Left lung (tissue), 10 donors: ENCODE data around the gene NTRK2. TPM values are rescaled to one million over a fixed set of nuclear protein-coding genes. Genes with fewer than 3 reads are reported as not detected.

Experiments used
- ATAC-seq: fragments of 200-7000 bp; cut with Tn5 transposase; one replicate; pipeline ENCODE4 v1.9.1; 2020; ENCODE audit warnings: moderate library complexity
- DNase-seq, 4 donors: peaks; one replicate each; pipeline ENCODE4 v3.0.0-alpha.2; 2013 to 2020
- H3K27ac ChIP-seq, 2 donors: fragments of 200-600 bp; sonication (generic) in 1 of 2; one replicate each; pipeline versions ENCODE4 v1.5.0 to v1.8.0; 2020 to 2021
- H3K27me3 ChIP-seq, 2 donors: fragments of 200-600 bp; sonication (generic) in 1 of 2; one replicate each; pipeline versions ENCODE4 v1.5.0 to v1.8.0; 2020 to 2021
- H3K36me3 ChIP-seq, 2 donors: fragments of 200-600 bp; sonication (generic) in 1 of 2; one replicate each; pipeline versions ENCODE4 v1.5.0 to v1.8.0; 2020 to 2021
- H3K4me1 ChIP-seq, 2 donors: fragments of 200-600 bp; one replicate each; pipeline ENCODE4 v1.8.0; 2021
- H3K4me3 ChIP-seq, 2 donors: fragments of 200-600 bp; sonication (generic) in 1 of 2; one replicate each; pipeline versions ENCODE4 v1.5.0 to v1.8.0; 2020 to 2021; ENCODE audit warnings: mild to moderate bottlenecking in 1 of 2
- H3K9me3 ChIP-seq, 2 donors: fragments of 200-600 bp; sonication (generic) in 1 of 2; one replicate each; pipeline versions ENCODE4 v1.5.0 to v1.8.0; 2020 to 2021
- CTCF ChIP-seq, 2 donors: fragments of 200-600 bp; sonication (generic) in 1 of 2; IDR thresholded peaks; one replicate each; pipeline versions ENCODE4 v1.5.0 to v1.8.0; 2021; ENCODE audit warnings: antibody characterized with exemption in 2 of 2
- intact Hi-C, 2 donors: fragments of 100-400 bp; cut with DNase I; formaldehyde crosslinking; loops; one replicate each; pipeline versions ENCODE4 v1.11.2 to v1.14.2; 2022
- polyA plus RNA-seq, 6 donors: library from polyadenylated mRNA; unstranded; fragments of 120-200 nt; gene quantifications; one replicate each; pipeline ENCODE4 v1.2.1, GENCODE V29; 2013; ENCODE audit not compliant: insufficient read length in 6 of 6
- total RNA-seq, 2 donors: library from RNA; stranded (reverse); fragmentation: NEBNext Ultra II Directional; extraction: Animal tissue kit (Norgen Biotek cat#: 25700); gene quantifications; one replicate each; pipeline ENCODE4 v1.2.1, GENCODE V29; 2021
- donor health status: DM: no; HTN: yes; CAD: no.
- donor health status: DM: no; HTN: no; CAD: no.

NTRK2 gene
- total and polyA plus RNA-seq, 8 donors: 0.29 to 3.8 (median 1.7) TPM

- Histone ChIP-seq H3K4me1 (no peaks in the 10 kb centered on the region), H3K27ac (no peak overlapping the region), H3K4me3 (no peak overlapping the region), H3K27me3 (peaks cover 0 to 4% of the 10 kb centered on the region in 2 donors), H3K9me3 (no peaks in the 10 kb centered on the region), H3K36me3 (no peaks in the 10 kb centered on the region)
- no peak for TF ChIP-seq CTCF (IDR thresholded peaks at IDR 0.05)
- no peak for ATAC-seq
- no peak for DNase-seq
- intact Hi-C loops: loop anchor here in 1 of 2 donors (10.0 kb wide), 1 partner anchor 83 kb away; no protein-coding TSS in a partner anchor
Measured at GRCh38 chr9:84701801-84702200, 32.3 kb downstream of the NTRK2 start.

- H3K27me3 ChIP-seq: peaks cover 0 to 4% of the 10 kb centered on the region in 2 donors
- TF ChIP-seq CTCF (IDR thresholded peaks at IDR 0.05): no peak
- intact Hi-C loops: loop anchor here in 1 of 2 donors (10.0 kb wide), 1 partner anchor 82 kb away; no protein-coding TSS in a partner anchor
- DNase-seq: peak in 1 of 4 donors; percentile 3
- ATAC-seq: no peak
- H3K9me3 ChIP-seq: no peaks in the 10 kb centered on the region
- H3K36me3 ChIP-seq: no peaks in the 10 kb centered on the region
- no peak overlapping the region for H3K27ac ChIP-seq
- H3K4me3 ChIP-seq: no peak overlapping the region
- no peaks in the 10 kb centered on the region for H3K4me1 ChIP-seq
Measured at GRCh38 chr9:84702471-84702870, 32.9 kb downstream of the NTRK2 start.

- Histone ChIP-seq H3K27ac (no peak overlapping the region), H3K36me3 (no peaks in the 10 kb centered on the region), H3K4me3 (no peak overlapping the region), H3K4me1 (no peaks in the 10 kb centered on the region), H3K27me3 (peaks cover 0 to 4% of the 10 kb centered on the region in 2 donors), H3K9me3 (no peaks in the 10 kb centered on the region)
- ATAC-seq (no peak), DNase-seq (no peak)
- TF ChIP-seq CTCF (IDR thresholded peaks at IDR 0.05): no peak
- intact Hi-C loops: loop anchor here in 1 of 2 donors (10.0 kb wide), 1 partner anchor 81 kb away; no protein-coding TSS in a partner anchor
Measured at GRCh38 chr9:84703793-84704192, 34.3 kb downstream of the NTRK2 start.

GRCh38 chr9:84705128-84705527 lies 35.6 kb downstream of the NTRK2 start:
- TF ChIP-seq CTCF (IDR thresholded peaks at IDR 0.05): no peak
- H3K27me3 ChIP-seq: peaks cover 0 to 4% of the 10 kb centered on the region in 2 donors
- no peak for ATAC-seq
- no peak overlapping the region for H3K27ac ChIP-seq
- intact Hi-C loops: loop anchor here in 1 of 2 donors (10.0 kb wide), 1 partner anchor 80 kb away; no protein-coding TSS in a partner anchor
- no peaks in the 10 kb centered on the region for H3K4me1 ChIP-seq
- no peak for DNase-seq
- no peaks in the 10 kb centered on the region for H3K36me3 ChIP-seq
- H3K9me3 ChIP-seq: no peaks in the 10 kb centered on the region
- H3K4me3 ChIP-seq: no peak overlapping the region

GRCh38 chr9:84708400-84708799 lies 38.9 kb downstream of the NTRK2 start:
- no peak for ATAC-seq
- intact Hi-C loops: loop anchor here in 1 of 2 donors (10.0 kb wide), 1 partner anchor 76 kb away; no protein-coding TSS in a partner anchor

More at GRCh38 chr9:84708400-84708799, 38.9 kb downstream of the NTRK2 start:
- Histone ChIP-seq H3K27me3 (peaks cover 0 to 4% of the 10 kb centered on the region in 2 donors), H3K36me3 (no peaks in the 10 kb centered on the region), H3K4me1 (no peaks in the 10 kb centered on the region), H3K9me3 (no peaks in the 10 kb centered on the region), H3K4me3 (no peak overlapping the region), H3K27ac (no peak overlapping the region)
- no peak for DNase-seq
- no peak for TF ChIP-seq CTCF (IDR thresholded peaks at IDR 0.05)
